ENCODE measurements around the gene PDE6H.

PDE6H gene

GRCh38 chr12:15007551-15007950 is 34.7 kb downstream of the PDE6H start:
- no peak for DNase-seq

- DNase-seq: no peak
Observed at GRCh38 chr12:15011162-15011561, 38.3 kb downstream of the PDE6H start.

- DNase-seq: no peak
Observed at GRCh38 chr12:15013634-15014179, 40.9 kb downstream of the PDE6H start.

- DNase-seq: no peak
Observed at GRCh38 chr12:15014708-15015107, 41.9 kb downstream of the PDE6H start.

GRCh38 chr12:15015121-15015520 is 42.3 kb downstream of the PDE6H start:
- DNase-seq: no peak

GRCh38 chr12:15020156-15020555 is 47.3 kb downstream of the PDE6H start:
- DNase-seq: no peak
